ENCODE data around the gene KCNJ11.
"Not testable (repeated sequence)": the region's sequence is repeated elsewhere in the genome, so short reads cannot be mapped to it uniquely, and the experiment has no call there.

Gene KCNJ11

GRCh38 chr11:17388609-17389210, at the start of gene KCNJ11:
TSS of gene KCNJ11 (minus strand) at chr11:17388659. CDS start at chr11:17388091, 568 bp downstream.
- no peak for DNase-seq (ENCODE audit: low read depth in 2 of 2)

GRCh38 chr11:17437366-17437765, 48.9 kb upstream of the KCNJ11 start:
- DNase-seq (ENCODE audit: low read depth in 2 of 2) = no peak

GRCh38 chr11:17434108-17434507, 45.6 kb upstream of the KCNJ11 start:
- DNase-seq (ENCODE audit: low read depth in 2 of 2) = no peak

GRCh38 chr11:17432002-17432401, 43.5 kb upstream of the KCNJ11 start:
- no peak for DNase-seq (ENCODE audit: low read depth in 2 of 2)

- no peak for DNase-seq (ENCODE audit: low read depth in 2 of 2)
Observed at GRCh38 chr11:17431139-17431538, 42.7 kb upstream of the KCNJ11 start.

GRCh38 chr11:17430616-17431015, 42.2 kb upstream of the KCNJ11 start:
- no peak for DNase-seq (ENCODE audit: low read depth in 2 of 2)

GRCh38 chr11:17428925-17429324, 40.5 kb upstream of the KCNJ11 start:
- DNase-seq (ENCODE audit: low read depth in 2 of 2) = no peak

- no peak for DNase-seq (ENCODE audit: low read depth in 2 of 2)
Observed at GRCh38 chr11:17428261-17428660, 39.8 kb upstream of the KCNJ11 start.

- DNase-seq (ENCODE audit: low read depth in 2 of 2) = not testable (repeated sequence)
Observed at GRCh38 chr11:17426233-17426632, 37.8 kb upstream of the KCNJ11 start.

GRCh38 chr11:17423533-17424310, 35.3 kb upstream of the KCNJ11 start:
- no peak for DNase-seq (ENCODE audit: low read depth in 2 of 2)

GRCh38 chr11:17421781-17422180, 33.3 kb upstream of the KCNJ11 start:
- no peak for DNase-seq (ENCODE audit: low read depth in 2 of 2)

- no peak for DNase-seq (ENCODE audit: low read depth in 2 of 2)
Observed at GRCh38 chr11:17418444-17419081, 30.1 kb upstream of the KCNJ11 start.

GRCh38 chr11:17416492-17416891, 28.0 kb upstream of the KCNJ11 start:
- DNase-seq (ENCODE audit: low read depth in 2 of 2) = no peak

- no peak for DNase-seq (ENCODE audit: low read depth in 2 of 2)
Observed at GRCh38 chr11:17415523-17416104, 27.2 kb upstream of the KCNJ11 start.

GRCh38 chr11:17414992-17415391, 26.5 kb upstream of the KCNJ11 start:
- no peak for DNase-seq (ENCODE audit: low read depth in 2 of 2)

GRCh38 chr11:17414317-17414737, 25.9 kb upstream of the KCNJ11 start:
- DNase-seq (ENCODE audit: low read depth in 2 of 2) = no peak

- no peak for DNase-seq (ENCODE audit: low read depth in 2 of 2)
Observed at GRCh38 chr11:17413414-17414316, 25.2 kb upstream of the KCNJ11 start.

- no peak for DNase-seq (ENCODE audit: low read depth in 2 of 2)
Observed at GRCh38 chr11:17412488-17413180, 24.2 kb upstream of the KCNJ11 start.

GRCh38 chr11:17411418-17411817, 23.0 kb upstream of the KCNJ11 start:
- no peak for DNase-seq (ENCODE audit: low read depth in 2 of 2)

GRCh38 chr11:17410606-17411379, 22.3 kb upstream of the KCNJ11 start:
- no peak for DNase-seq (ENCODE audit: low read depth in 2 of 2)
